Measurements from ENCODE around the gene TRIP11.

TRIP11 gene

GRCh38 chr14:92014040-92014439, 25.8 kb downstream of the TRIP11 start:
- in situ Hi-C loops (cut with HindIII; ENCODE audit: low pct_ligation_motif_present, low sequenced_read_pairs): no loop called here
- TF ChIP-seq CTCF (IDR thresholded peaks at IDR 0.05; ENCODE audit: low read depth, low read length, missing control alignments): no peak
- H3K4me3 ChIP-seq (ENCODE audit: low read depth, low read length): no peak overlapping the region

GRCh38 chr14:92012121-92012748, 27.6 kb downstream of the TRIP11 start:
- Histone ChIP-seq H3K36me3 (replicated peaks) (peaks cover 35% of the 10 kb centered on the region), H3K27me3 (replicated peaks) (no peaks in the 10 kb centered on the region), H3K27ac (no peak overlapping the region), H3K4me3 (ENCODE audit: low read depth, low read length) (no peak overlapping the region)
- TF ChIP-seq CTCF (IDR thresholded peaks at IDR 0.05; ENCODE audit: low read depth, low read length, missing control alignments): no peak
- in situ Hi-C loops (cut with HindIII; ENCODE audit: low pct_ligation_motif_present, low sequenced_read_pairs): no loop called here
- no peak for DNase-seq

More at GRCh38 chr14:92014040-92014439, 25.8 kb downstream of the TRIP11 start:
- no peaks in the 10 kb centered on the region for H3K27me3 ChIP-seq (replicated peaks)
- H3K36me3 ChIP-seq (replicated peaks): peaks cover 33% of the 10 kb centered on the region
- H3K27ac ChIP-seq: no peak overlapping the region
- DNase-seq: no peak

GRCh38 chr14:92010644-92011043, 29.2 kb downstream of the TRIP11 start:
- Histone ChIP-seq H3K4me3 (ENCODE audit: low read depth, low read length) (no peak overlapping the region), H3K27me3 (replicated peaks) (no peaks in the 10 kb centered on the region), H3K27ac (no peak overlapping the region), H3K36me3 (replicated peaks) (peaks cover 34% of the 10 kb centered on the region)
- no peak for TF ChIP-seq CTCF (IDR thresholded peaks at IDR 0.05; ENCODE audit: low read depth, low read length, missing control alignments)
- no peak for DNase-seq
- in situ Hi-C loops (cut with HindIII; ENCODE audit: low pct_ligation_motif_present, low sequenced_read_pairs): no loop called here

DNA sequence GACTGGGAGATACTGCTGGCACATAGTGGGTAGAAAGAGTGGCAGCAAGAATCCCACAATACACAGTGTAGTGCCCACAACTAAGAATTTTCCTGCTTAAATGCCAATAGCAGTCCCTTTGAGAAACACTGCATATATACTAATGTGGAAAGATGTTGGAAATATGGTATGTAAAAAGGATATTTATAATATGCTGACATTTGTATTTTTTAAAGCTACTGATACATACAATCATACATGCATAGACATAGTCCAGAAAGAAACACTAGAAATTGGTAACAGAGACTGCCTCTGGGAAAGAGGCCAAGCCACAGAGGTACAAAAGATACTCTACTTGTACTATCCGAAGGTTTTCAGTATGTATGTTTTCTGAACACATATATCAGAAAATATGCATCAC, 30.3 kb downstream of the TRIP11 start:
- H3K4me3 ChIP-seq (ENCODE audit: low read depth, low read length): no peak overlapping the region
- TF ChIP-seq CTCF (IDR thresholded peaks at IDR 0.05; ENCODE audit: low read depth, low read length, missing control alignments): no peak
- in situ Hi-C loops (cut with HindIII; ENCODE audit: low pct_ligation_motif_present, low sequenced_read_pairs): no loop called here
- H3K36me3 ChIP-seq (replicated peaks): peaks cover 35% of the 10 kb centered on the region
- no peak overlapping the region for H3K27ac ChIP-seq
- H3K27me3 ChIP-seq (replicated peaks): no peaks in the 10 kb centered on the region
- no peak for DNase-seq

GRCh38 chr14:92005019-92005418, 34.8 kb downstream of the TRIP11 start:
- Histone ChIP-seq H3K36me3 (replicated peaks) (peaks cover 33% of the 10 kb centered on the region), H3K27me3 (replicated peaks) (no peaks in the 10 kb centered on the region), H3K4me3 (ENCODE audit: low read depth, low read length) (no peak overlapping the region), H3K27ac (no peak overlapping the region)
- no peak for DNase-seq
- in situ Hi-C loops (cut with HindIII; ENCODE audit: low pct_ligation_motif_present, low sequenced_read_pairs): no loop called here
- TF ChIP-seq CTCF (IDR thresholded peaks at IDR 0.05; ENCODE audit: low read depth, low read length, missing control alignments): no peak

- Histone ChIP-seq H3K27ac (no peak overlapping the region), H3K4me3 (ENCODE audit: low read depth, low read length) (no peak overlapping the region), H3K36me3 (replicated peaks) (peaks cover 31% of the 10 kb centered on the region), H3K27me3 (replicated peaks) (no peaks in the 10 kb centered on the region)
- no peak for TF ChIP-seq CTCF (IDR thresholded peaks at IDR 0.05; ENCODE audit: low read depth, low read length, missing control alignments)
- no peak for DNase-seq
- in situ Hi-C loops (cut with HindIII; ENCODE audit: low pct_ligation_motif_present, low sequenced_read_pairs): no loop called here
These were observed 35.8 kb downstream of the TRIP11 start for GRCh38 chr14:92004062-92004461.

All from brain microvascular endothelial cell (primary cell).